GM19372 (cell line): ENCODE measurements around the gene TNNT2.
A peak's percentile ranks its signal among the peaks of the same experiment; 100 is the strongest.

ENCODE experiments used
- ATAC-seq: cut with Tn5 transposase; IDR thresholded peaks from one replicate; pipeline ENCODE4 v1.9.1; 2021; ENCODE audit warnings: mild to moderate bottlenecking, low read depth, moderate library complexity; ENCODE audit not compliant: unreplicated experiment

TNNT2 gene

GRCh38 chr1:201377611-201378092 lies at the start of gene TNNT2:
Gene TNNT2, minus strand, starts transcription at chr1:201377680. Its CDS starts 4,426 bp downstream, at chr1:201373254.
- no peak for ATAC-seq

GRCh38 chr1:201426479-201427310 lies 49.2 kb upstream of the TNNT2 start:
- ATAC-seq: no peak

GRCh38 chr1:201424146-201424545 lies 46.7 kb upstream of the TNNT2 start:
- ATAC-seq: no peak

DNA sequence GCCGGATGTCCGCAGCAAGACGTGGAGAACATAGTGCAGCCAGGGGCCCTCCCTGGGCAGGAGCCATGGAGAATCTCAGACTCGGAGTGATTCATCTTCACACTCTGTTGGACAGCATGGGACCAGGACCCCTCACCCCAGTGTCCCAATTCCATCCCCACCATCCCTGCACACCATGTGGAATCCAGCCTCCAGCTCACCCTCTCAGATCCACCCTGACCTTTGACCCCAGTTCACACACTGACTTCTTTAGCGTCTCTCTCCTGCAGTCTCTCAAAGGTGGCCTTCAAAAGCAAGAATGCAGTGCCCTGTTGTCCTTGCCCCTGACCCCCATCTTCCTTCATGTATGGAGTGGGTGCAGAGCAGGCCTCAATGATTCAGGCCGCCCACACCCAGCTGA lies 46.2 kb upstream of the TNNT2 start:
- ATAC-seq: no peak

- ATAC-seq: no peak
Observed at GRCh38 chr1:201422436-201423030, 45.1 kb upstream of the TNNT2 start.

GRCh38 chr1:201422026-201422425 lies 44.5 kb upstream of the TNNT2 start:
- ATAC-seq: no peak

- no peak for ATAC-seq
Observed at GRCh38 chr1:201421041-201421440, 43.6 kb upstream of the TNNT2 start.

GRCh38 chr1:201420608-201421002 lies 43.1 kb upstream of the TNNT2 start:
- ATAC-seq: no peak

DNA sequence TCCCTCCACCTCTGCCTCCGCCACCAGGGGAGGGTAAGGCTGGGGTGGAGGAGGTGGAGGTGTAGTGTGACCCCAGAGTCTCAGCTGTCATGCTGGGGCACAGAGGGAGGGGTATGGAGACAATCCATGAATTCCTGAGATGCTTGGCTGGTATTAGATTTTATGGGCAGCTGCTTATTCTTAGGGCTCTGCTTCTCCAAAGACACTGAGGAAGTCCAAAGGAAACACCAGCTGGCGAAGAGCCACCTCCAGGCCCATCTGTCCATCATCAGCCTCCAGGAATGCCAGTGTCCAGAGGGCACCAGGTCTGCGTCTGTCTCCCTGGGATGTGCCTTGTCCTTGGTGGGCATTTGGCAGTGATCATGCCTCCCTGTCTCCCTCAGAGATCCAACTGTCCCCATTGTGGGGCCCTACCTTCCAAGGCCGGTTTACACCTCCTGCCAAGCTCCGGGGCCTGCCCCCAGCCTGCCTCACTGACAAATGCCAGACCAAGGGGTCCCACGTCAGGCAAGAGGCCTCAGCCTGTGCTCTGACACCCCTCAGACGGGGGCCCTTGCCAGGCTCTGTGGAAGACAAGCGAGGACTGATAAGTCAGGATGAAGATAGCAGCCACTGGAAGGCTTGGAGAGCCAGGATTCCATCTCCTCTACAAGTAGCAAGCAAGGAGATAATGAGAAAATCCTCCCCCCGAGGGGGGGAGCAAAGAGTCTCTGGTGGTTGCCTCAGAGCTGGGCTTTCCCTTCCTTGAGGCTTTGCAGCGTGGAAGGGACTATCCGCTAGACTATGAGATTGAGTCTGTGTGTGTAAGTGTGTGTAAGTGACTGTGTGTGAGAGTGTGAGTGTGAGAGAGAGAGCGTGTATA lies 42.5 kb upstream of the TNNT2 start:
- no peak for ATAC-seq

DNA sequence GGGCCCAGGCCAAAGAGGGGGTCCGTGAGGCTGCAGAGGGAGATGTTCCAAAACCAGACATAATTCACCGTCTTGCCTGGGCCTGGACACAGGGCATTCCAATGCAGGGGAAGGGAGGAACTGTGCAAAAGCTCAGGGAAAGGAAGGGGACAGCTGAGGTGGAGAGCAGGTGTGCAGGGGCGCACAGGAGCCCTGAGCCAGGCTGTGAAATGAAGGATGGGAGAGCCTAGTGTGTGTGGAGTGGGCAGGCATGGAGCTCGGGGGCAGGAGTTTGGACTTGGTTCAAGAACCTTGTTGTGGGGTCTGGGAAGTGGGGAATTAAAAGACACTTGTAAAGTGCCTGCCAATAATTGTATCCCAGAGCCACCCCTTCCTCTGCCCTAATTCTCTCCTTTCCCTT lies 41.8 kb upstream of the TNNT2 start:
- no peak for ATAC-seq

DNA sequence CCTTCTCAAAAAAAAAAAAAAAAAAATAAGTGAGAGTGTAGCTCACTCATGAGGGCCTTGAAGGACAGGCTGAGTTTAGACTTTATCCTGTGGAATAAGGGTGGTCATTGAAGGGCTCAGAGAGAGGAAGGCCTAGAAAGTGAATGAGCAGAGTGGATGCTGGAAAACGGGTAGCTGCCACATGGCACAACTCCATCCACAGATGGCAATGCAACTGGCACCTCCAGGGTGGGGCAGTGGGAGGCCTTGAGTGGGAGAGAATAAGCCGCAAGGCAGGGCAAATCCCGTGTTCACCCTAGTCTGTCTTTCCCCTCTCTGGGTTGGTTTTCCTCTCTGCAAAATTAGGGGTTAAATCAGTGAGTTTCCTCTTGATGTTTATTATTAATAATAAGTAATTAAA lies 41.0 kb upstream of the TNNT2 start:
- ATAC-seq: no peak

DNA sequence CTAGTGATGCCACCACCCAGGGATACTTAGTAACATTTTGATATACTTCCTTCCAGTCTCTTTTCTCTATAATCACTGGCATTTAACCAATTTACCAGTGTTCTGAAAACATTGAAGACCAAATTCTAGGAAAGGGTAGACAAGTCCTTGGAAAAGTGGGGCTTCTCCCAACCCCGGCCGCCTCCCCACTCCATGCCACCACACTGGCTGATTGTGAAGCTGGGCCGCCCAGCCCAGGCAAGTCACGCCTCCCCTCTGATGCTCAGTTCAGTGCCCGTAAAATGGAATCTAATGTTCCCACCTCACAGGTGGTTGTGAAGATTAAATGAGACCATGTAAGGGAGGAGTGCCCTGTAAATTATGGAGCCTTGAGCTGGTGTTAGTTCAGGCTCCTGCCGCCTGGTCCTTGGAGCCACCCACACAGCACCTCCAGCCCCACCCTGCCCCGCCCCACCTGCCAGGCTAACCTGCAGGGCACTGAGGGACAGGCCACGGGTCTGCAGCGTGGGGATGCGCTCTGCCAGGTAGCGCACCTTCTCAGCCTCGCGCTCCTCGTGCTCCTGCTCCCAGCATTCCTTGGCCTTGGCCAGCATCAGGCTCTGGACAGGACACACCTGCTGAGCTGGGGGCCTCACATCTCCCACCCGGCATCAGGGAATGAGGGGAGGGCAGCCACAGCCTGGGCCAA lies 36.7 kb upstream of the TNNT2 start:
- ATAC-seq: no peak

- no peak for ATAC-seq
Observed at GRCh38 chr1:201411292-201411691, 33.8 kb upstream of the TNNT2 start.

GRCh38 chr1:201409440-201409839 lies 32.0 kb upstream of the TNNT2 start:
- no peak for ATAC-seq

DNA sequence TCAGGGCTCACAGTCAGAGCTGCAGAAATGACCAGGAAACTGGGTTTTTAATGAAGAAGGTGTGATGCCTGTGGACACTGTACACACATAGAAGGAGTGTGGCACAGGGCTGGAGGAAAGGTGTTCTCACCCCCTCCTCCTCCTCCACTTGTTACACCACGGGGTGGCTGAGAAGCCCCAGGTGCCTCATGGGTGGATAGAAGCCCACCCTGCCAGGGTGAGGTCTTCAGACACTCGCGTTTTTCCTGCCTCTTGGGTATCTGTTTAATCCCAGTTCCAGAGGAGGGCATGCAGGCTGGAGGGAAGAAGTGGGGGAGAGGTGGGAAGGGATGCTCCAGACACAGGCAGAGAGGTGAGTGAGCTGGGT lies 31.3 kb upstream of the TNNT2 start:
- no peak for ATAC-seq

GRCh38 chr1:201408176-201408833 lies 30.8 kb upstream of the TNNT2 start:
- ATAC-seq: peak; percentile 50

- no peak for ATAC-seq
Observed at GRCh38 chr1:201406831-201407406, 29.4 kb upstream of the TNNT2 start.

GRCh38 chr1:201405484-201405831 lies 28.0 kb upstream of the TNNT2 start:
- ATAC-seq: no peak

GRCh38 chr1:201404722-201405483 lies 27.4 kb upstream of the TNNT2 start:
- ATAC-seq: no peak
